Measurements from ENCODE around the gene ZNF76. TPM values are rescaled to one million over a fixed set of nuclear protein-coding genes. Genes with fewer than 3 reads are reported as not detected.

Gene ZNF76
- total and polyA plus RNA-seq, 2 of the 13 experiments (the other 11 are each of a cell fraction or from before 2014, with no cell fraction given) = 13.2 to 26.4 TPM

DNA sequence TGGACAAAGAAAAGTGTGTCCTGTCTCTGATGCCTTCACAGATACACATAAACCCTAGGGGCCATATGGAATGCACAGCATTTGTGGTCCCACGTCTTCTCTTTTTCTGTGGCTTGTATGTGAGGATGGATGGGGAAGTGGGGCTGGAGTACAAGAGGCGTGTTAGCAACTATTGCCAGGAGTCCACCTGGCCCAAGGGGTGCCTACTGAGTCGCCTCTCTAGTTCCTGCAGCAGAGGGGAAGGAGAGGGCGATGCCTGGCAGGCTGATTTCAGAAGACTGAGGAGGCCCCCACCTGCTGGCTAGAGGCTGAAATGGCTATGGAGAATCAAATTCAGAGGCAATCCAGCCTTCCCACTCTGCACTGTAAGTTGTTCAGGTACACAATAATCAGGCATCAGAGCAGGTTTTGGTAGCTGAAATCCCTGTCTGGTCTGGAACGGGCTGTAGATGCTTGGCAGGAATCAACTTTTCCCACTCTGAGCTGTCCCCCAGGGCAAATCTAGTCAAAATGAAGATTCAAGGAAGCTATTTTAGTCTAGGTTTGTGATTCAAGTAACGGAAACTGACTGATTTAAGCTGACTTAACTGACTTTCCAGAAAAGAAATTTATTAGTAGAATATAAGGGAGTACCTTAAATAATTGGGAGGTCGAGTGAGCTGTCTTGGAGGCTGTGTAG, 68.0 kb downstream of the ZNF76 start (continued):
- TF ChIP-seq ZNF777 (CRISPR knock-in tag; IDR thresholded peaks at IDR 0.05) (no peak), ZFYVE20 (CRISPR knock-in tag; IDR thresholded peaks at IDR 0.05; ENCODE audit: borderline replicate concordance, low read depth) (no peak), ZNF781 (CRISPR knock-in tag; IDR thresholded peaks at IDR 0.05; ENCODE audit: borderline replicate concordance, not compliant biosample characterization) (no peak), CREM (IDR thresholded peaks at IDR 0.05) (no peak), CREM (CRISPR knock-in tag; IDR thresholded peaks at IDR 0.05) (no peak), RFX1 (IDR thresholded peaks at IDR 0.05) (no peak), YEATS2 (CRISPR knock-in tag; IDR thresholded peaks at IDR 0.05; ENCODE audit: borderline replicate concordance) (peak; percentile 39; the same call in 1 of the 2 replicates), JUNB (CRISPR knock-in tag; IDR thresholded peaks at IDR 0.05; ENCODE audit: borderline replicate concordance) (no peak), HOXD1 (CRISPR knock-in tag; IDR thresholded peaks at IDR 0.05) (no peak), SP5 (CRISPR knock-in tag; IDR thresholded peaks at IDR 0.05; ENCODE audit: borderline replicate concordance, low read depth) (0 out of 2 replicates have a peak, but pooled peaks have one; percentile 16), GATA4 (IDR thresholded peaks at IDR 0.05; ENCODE audit: borderline replicate concordance, low read depth) (no peak), NCOR1 (IDR thresholded peaks at IDR 0.05; ENCODE audit: borderline replicate concordance, low read length) (no peak), ZNF468 (CRISPR knock-in tag; IDR thresholded peaks at IDR 0.05) (no peak), XRCC5 (optimal IDR thresholded peaks at IDR 0.05; ENCODE audit: low read length) (peak; percentile 73), RBAK (CRISPR knock-in tag; IDR thresholded peaks at IDR 0.05) (no peak), PRMT3 (CRISPR knock-in tag; IDR thresholded peaks at IDR 0.05; ENCODE audit: borderline replicate concordance, low read depth) (no peak), ZNF572 (CRISPR knock-in tag; IDR thresholded peaks at IDR 0.05) (no peak)
- TF ChIP-seq, protein P1, sequence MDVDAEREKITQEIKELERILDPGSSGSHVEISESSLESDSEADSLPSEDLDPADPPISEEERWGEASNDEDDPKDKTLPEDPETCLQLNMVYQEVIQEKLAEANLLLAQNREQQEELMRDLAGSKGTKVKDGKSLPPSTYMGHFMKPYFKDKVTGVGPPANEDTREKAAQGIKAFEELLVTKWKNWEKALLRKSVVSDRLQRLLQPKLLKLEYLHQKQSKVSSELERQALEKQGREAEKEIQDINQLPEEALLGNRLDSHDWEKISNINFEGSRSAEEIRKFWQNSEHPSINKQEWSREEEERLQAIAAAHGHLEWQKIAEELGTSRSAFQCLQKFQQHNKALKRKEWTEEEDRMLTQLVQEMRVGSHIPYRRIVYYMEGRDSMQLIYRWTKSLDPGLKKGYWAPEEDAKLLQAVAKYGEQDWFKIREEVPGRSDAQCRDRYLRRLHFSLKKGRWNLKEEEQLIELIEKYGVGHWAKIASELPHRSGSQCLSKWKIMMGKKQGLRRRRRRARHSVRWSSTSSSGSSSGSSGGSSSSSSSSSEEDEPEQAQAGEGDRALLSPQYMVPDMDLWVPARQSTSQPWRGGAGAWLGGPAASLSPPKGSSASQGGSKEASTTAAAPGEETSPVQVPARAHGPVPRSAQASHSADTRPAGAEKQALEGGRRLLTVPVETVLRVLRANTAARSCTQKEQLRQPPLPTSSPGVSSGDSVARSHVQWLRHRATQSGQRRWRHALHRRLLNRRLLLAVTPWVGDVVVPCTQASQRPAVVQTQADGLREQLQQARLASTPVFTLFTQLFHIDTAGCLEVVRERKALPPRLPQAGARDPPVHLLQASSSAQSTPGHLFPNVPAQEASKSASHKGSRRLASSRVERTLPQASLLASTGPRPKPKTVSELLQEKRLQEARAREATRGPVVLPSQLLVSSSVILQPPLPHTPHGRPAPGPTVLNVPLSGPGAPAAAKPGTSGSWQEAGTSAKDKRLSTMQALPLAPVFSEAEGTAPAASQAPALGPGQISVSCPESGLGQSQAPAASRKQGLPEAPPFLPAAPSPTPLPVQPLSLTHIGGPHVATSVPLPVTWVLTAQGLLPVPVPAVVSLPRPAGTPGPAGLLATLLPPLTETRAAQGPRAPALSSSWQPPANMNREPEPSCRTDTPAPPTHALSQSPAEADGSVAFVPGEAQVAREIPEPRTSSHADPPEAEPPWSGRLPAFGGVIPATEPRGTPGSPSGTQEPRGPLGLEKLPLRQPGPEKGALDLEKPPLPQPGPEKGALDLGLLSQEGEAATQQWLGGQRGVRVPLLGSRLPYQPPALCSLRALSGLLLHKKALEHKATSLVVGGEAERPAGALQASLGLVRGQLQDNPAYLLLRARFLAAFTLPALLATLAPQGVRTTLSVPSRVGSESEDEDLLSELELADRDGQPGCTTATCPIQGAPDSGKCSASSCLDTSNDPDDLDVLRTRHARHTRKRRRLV (CRISPR knock-in tag; IDR thresholded peaks at IDR 0.05) = no peak
- TF ChIP-seq, protein P2, sequence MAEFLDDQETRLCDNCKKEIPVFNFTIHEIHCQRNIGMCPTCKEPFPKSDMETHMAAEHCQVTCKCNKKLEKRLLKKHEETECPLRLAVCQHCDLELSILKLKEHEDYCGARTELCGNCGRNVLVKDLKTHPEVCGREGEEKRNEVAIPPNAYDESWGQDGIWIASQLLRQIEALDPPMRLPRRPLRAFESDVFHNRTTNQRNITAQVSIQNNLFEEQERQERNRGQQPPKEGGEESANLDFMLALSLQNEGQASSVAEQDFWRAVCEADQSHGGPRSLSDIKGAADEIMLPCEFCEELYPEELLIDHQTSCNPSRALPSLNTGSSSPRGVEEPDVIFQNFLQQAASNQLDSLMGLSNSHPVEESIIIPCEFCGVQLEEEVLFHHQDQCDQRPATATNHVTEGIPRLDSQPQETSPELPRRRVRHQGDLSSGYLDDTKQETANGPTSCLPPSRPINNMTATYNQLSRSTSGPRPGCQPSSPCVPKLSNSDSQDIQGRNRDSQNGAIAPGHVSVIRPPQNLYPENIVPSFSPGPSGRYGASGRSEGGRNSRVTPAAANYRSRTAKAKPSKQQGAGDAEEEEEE (CRISPR knock-in tag; IDR thresholded peaks at IDR 0.05; ENCODE audit: borderline replicate concordance) = no peak
- TF ChIP-seq, protein P3, sequence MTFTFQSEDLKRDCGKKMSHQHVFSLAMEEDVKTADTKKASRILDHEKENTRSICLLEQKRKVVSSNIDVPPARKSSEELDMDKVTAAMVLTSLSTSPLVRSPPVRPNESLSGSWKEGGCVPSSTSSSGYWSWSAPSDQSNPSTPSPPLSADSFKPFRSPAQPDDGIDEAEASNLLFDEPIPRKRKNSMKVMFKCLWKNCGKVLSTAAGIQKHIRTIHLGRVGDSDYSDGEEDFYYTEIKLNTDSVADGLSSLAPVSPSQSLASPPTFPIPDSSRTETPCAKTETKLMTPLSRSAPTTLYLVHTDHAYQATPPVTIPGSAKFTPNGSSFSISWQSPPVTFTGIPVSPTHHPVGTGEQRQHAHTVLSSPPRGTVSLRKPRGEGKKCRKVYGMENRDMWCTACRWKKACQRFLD (CRISPR knock-in tag; IDR thresholded peaks at IDR 0.05; ENCODE audit: borderline replicate concordance) = peak; percentile 72; the same call in 1 of the 2 replicates
- TF ChIP-seq, protein P4, sequence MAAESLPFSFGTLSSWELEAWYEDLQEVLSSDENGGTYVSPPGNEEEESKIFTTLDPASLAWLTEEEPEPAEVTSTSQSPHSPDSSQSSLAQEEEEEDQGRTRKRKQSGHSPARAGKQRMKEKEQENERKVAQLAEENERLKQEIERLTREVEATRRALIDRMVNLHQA (CRISPR knock-in tag; IDR thresholded peaks at IDR 0.05) = no peak
- TF ChIP-seq, protein P5, sequence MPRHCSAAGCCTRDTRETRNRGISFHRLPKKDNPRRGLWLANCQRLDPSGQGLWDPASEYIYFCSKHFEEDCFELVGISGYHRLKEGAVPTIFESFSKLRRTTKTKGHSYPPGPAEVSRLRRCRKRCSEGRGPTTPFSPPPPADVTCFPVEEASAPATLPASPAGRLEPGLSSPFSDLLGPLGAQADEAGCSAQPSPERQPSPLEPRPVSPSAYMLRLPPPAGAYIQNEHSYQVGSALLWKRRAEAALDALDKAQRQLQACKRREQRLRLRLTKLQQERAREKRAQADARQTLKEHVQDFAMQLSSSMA (CRISPR knock-in tag; IDR thresholded peaks at IDR 0.05) = no peak
